Measurements from ENCODE around the gene MYO9B.

The MYO9B gene

GRCh38 chr19:17075035-17075863 is at the start of gene MYO9B, which contains the start of gene HAUS8:
Gene MYO9B (plus strand): TSS chr19:17075777. CDS start chr19:17101718, 25,941 bp downstream.
Gene HAUS8 (minus strand): TSS chr19:17075452. CDS start chr19:17075422, 30 bp downstream.
- DNase-seq (ENCODE audit: low read depth in 3 of 3): peak; percentile 99

GRCh38 chr19:17025991-17026658 is 49.5 kb upstream of the MYO9B start:
- peak in 1 of 3 experiments; percentile 9 for DNase-seq (ENCODE audit: low read depth in 3 of 3)

GRCh38 chr19:17026706-17027534 is 48.7 kb upstream of the MYO9B start, which contains the start of gene CPAMD8:
Gene CPAMD8 (minus strand): TSS chr19:17026810. CDS start chr19:17026642, 168 bp downstream.
- no peak for DNase-seq (ENCODE audit: low read depth in 3 of 3)

GRCh38 chr19:17027535-17027975 is 48.0 kb upstream of the MYO9B start:
- no peak for DNase-seq (ENCODE audit: low read depth in 3 of 3)

- no peak for DNase-seq (ENCODE audit: low read depth in 3 of 3)
Measured at GRCh38 chr19:17031741-17032140, 43.8 kb upstream of the MYO9B start.

- no peak for DNase-seq (ENCODE audit: low read depth in 3 of 3)
Measured at GRCh38 chr19:17035842-17036424, 39.6 kb upstream of the MYO9B start.

- DNase-seq (ENCODE audit: low read depth in 3 of 3): no peak
Measured at GRCh38 chr19:17036640-17037039, 38.9 kb upstream of the MYO9B start.

GRCh38 chr19:17037184-17037583 is 38.4 kb upstream of the MYO9B start:
- no peak for DNase-seq (ENCODE audit: low read depth in 3 of 3)

GRCh38 chr19:17037966-17038500 is 37.5 kb upstream of the MYO9B start:
- DNase-seq (ENCODE audit: low read depth in 3 of 3): no peak

GRCh38 chr19:17041976-17042375 is 33.6 kb upstream of the MYO9B start:
- no peak for DNase-seq (ENCODE audit: low read depth in 3 of 3)

GRCh38 chr19:17043744-17044143 is 31.8 kb upstream of the MYO9B start:
- no peak for DNase-seq (ENCODE audit: low read depth in 3 of 3)

- DNase-seq (ENCODE audit: low read depth in 3 of 3): no peak
Measured at GRCh38 chr19:17045907-17046502, 29.6 kb upstream of the MYO9B start.

GRCh38 chr19:17048885-17049453 is 26.6 kb upstream of the MYO9B start:
- DNase-seq (ENCODE audit: low read depth in 3 of 3): no peak

- DNase-seq (ENCODE audit: low read depth in 3 of 3): no peak
Measured at GRCh38 chr19:17049711-17050280, 25.8 kb upstream of the MYO9B start.

- DNase-seq (ENCODE audit: low read depth in 3 of 3): no peak
Measured at GRCh38 chr19:17052439-17052838, 23.1 kb upstream of the MYO9B start.

- DNase-seq (ENCODE audit: low read depth in 3 of 3): no peak
Measured at GRCh38 chr19:17054746-17055145, 20.8 kb upstream of the MYO9B start.

GRCh38 chr19:17055636-17056035 is 19.9 kb upstream of the MYO9B start:
- no peak for DNase-seq (ENCODE audit: low read depth in 3 of 3)

GRCh38 chr19:17058236-17058635 is 17.3 kb upstream of the MYO9B start:
- no peak for DNase-seq (ENCODE audit: low read depth in 3 of 3)

- no peak for DNase-seq (ENCODE audit: low read depth in 3 of 3)
Measured at GRCh38 chr19:17060802-17061201, 14.8 kb upstream of the MYO9B start.

GRCh38 chr19:17061205-17061604 is 14.4 kb upstream of the MYO9B start:
- no peak for DNase-seq (ENCODE audit: low read depth in 3 of 3)
